Heart left ventricle (tissue), 16 donors: Measurements from ENCODE around the gene HOXB4. TPM values are rescaled to one million over a fixed set of nuclear protein-coding genes. Genes with fewer than 3 reads are reported as not detected.

Source experiments
- ATAC-seq, 4 donors: fragments of 200-7000 bp; cut with Tn5 transposase; one replicate each; pipeline ENCODE4 v1.9.1; 2020 to 2022; ENCODE audit warnings: moderate library complexity in 4 of 4, mild to moderate bottlenecking in 3 of 4, moderate number of reproducible peaks in 1 of 4
- DNase-seq, 5 donors: peaks; one replicate each; pipeline ENCODE4 v3.0.0-alpha.2; 2020
- H3K27ac ChIP-seq, 12 donors: fragments of 200-600 bp; sonication (generic) in 4 of 12; one replicate each; pipeline versions ENCODE4 v1.5.0 to v1.8.0; 2016 to 2022; ENCODE audit warnings: mild to moderate bottlenecking in 2 of 12
- H3K27me3 ChIP-seq, 9 donors: fragments of 200-600 bp; sonication (generic) in 2 of 9; one replicate each; pipeline versions ENCODE4 v1.5.1 to v1.8.0; 2016 to 2022; ENCODE audit warnings: mild to moderate bottlenecking in 3 of 9
- H3K36me3 ChIP-seq, 9 donors: fragments of 200-600 bp; sonication (generic) in 2 of 9; one replicate each; pipeline versions ENCODE4 v1.5.0 to v1.8.0; 2018 to 2022; ENCODE audit warnings: mild to moderate bottlenecking in 2 of 9
- H3K4me1 ChIP-seq, 12 donors: fragments of 200-600 bp; sonication (generic) in 4 of 12; one replicate each; pipeline versions ENCODE4 v1.5.0 to v1.8.0; 2016 to 2022; ENCODE audit warnings: mild to moderate bottlenecking in 3 of 12
- H3K4me3 ChIP-seq, 12 donors: fragments of 200-600 bp; sonication (generic) in 4 of 12; one replicate each; pipeline versions ENCODE4 v1.5.0 to v1.8.0; 2017 to 2022; ENCODE audit warnings: mild to moderate bottlenecking in 9 of 12, moderate library complexity in 4 of 12
- H3K9me3 ChIP-seq, 12 donors: fragments of 200-600 bp; sonication (generic) in 4 of 12; one replicate each; pipeline versions ENCODE4 v1.5.0 to v1.8.0; 2016 to 2022; ENCODE audit warnings: mild to moderate bottlenecking in 1 of 12
- CTCF ChIP-seq, 12 donors: fragments of 200-600 bp; sonication (generic) in 4 of 12; IDR thresholded peaks; one replicate each; pipeline versions ENCODE4 v1.5.0 to v1.8.0; 2018 to 2022; ENCODE audit warnings: antibody characterized with exemption in 12 of 12, mild to moderate bottlenecking in 5 of 12
- POLR2A ChIP-seq, 2 donors: fragments of 450-650 bp; IDR thresholded peaks; one replicate each; pipeline ENCODE4 v1.6.1; 2017; ENCODE audit warnings: antibody characterized with exemption in 2 of 2, mild to moderate bottlenecking in 2 of 2, moderate library complexity in 2 of 2
- WGBS, 4 donors: extraction: QIAGEN DNeasy Blood & Tissue Kit in 2 of 4; methylation state at CpG; one replicate each; pipeline versions ENCODE4 v1.1.5 to v1.1.7; 2013 to 2018; 5-methylcytosine and 5-hydroxymethylcytosine counted together
- intact Hi-C, 10 donors: fragments of 100-400 bp; cut with DNase I; formaldehyde crosslinking; loops; one replicate each; pipeline versions ENCODE4 v1.11.1 to v1.14.2; 2022
- polyA plus RNA-seq, 2 donors: library from polyadenylated mRNA; stranded (reverse); fragments of 200-250 nt; gene quantifications; one replicate each; pipeline ENCODE4 v1.2.3, GENCODE V29; 2013
- total RNA-seq, 9 donors: library from RNA; depleted of rRNA in 2 of 9; stranded (reverse); fragments of >200 nt in 2 of 9; fragmentation: NEBNext Ultra II Directional in 3 of 9; extraction: Animal tissue kit (Norgen Biotek cat#: 25700) in 3 of 9; gene quantifications; one replicate each; pipeline versions ENCODE4 v1.1.0 to v1.2.4, GENCODE V29; 2016 to 2023
- donor health status: ischemic (EF 13 %, LVEDD 7.1; RV severe dilation, severe dysfunction).
- donor health status: healthy with polysubstance abuse.
- donor health status: DM: no; HTN: yes; CAD: no.
- donor health status: DM: no; HTN: no; CAD: no.
- donor health status: ischemic (EF 25% LVEDD 6.9; RV normal size, moderate dysfunction).
- donor health status: ischemic (EF 25% LVEDD 5.7; RV mildly dilated, moderate dysfunction).
- donor health status: healthy.
- donor health status: DM: yes; HTN: yes; CAD: no.
- donor health status: ischemic (EF 35%, LVEDD 5.7; RV mildly dilated, moderate dysfunction).
- donor health status: nonischemic (EF 11% LVEDD 7.7; RV severe dilation, severe dysfunction).
- donor health status: DM: yes; HTN: yes; CAD: no.
- donor health status: PGD.
- donor health status: ischemic (EF 29% LVEDD 5.4; RV normal size, mild dysfunction).
- donor health status: nonischemic (EF 23%, LVEDD 6.1; RV moderate dilation, normal function).

HOXB4 gene
- total and polyA plus RNA-seq, 11 donors: 0.27 to 2.8 (median 0.59) TPM; not detected in 1

DNA sequence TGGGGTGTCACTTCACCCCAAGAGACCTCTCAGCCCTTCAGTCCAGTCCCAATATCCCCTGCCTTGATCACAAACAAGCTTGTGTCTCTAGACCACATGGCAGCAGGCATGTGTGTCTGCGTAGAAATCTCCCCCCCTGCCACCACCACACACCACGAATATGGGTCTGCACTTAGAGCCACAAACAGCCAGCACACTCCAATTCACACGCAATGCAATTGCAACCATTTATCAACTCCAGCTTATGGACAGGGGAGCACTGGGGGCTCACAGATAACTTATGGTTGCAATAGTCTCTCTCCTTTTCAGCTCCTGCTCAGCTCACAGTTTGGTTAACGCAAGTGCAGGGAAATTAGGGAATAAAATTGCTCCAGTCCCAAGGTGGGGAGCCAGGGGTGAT lies 45.4 kb upstream of the HOXB4 start:
- H3K27ac ChIP-seq: no peak overlapping the region
- no peaks in the 10 kb centered on the region for H3K9me3 ChIP-seq
- no peak for DNase-seq
- H3K4me3 ChIP-seq: no peak overlapping the region
- ATAC-seq: no peak
- 13 to 24% (median 17%) methylated on average over 4 of the region's 4 CpGs for WGBS, 4 donors
- no peaks in the 10 kb centered on the region for H3K36me3 ChIP-seq
- intact Hi-C loops: loop anchor here in 2 of 10 donors (5.0 to 10.0 kb wide), 2 partner anchors 271 to 459 kb away; no protein-coding TSS in a partner anchor
- H3K4me1 ChIP-seq: peaks cover 7 to 30% (median 21%) of the 10 kb centered on the region in 12 donors
- TF ChIP-seq CTCF (IDR thresholded peaks at IDR 0.05): no peak
- no peak for TF ChIP-seq POLR2A (IDR thresholded peaks at IDR 0.05)
- peaks cover 81 to 100% (median 99%) of the 10 kb centered on the region in 9 donors for H3K27me3 ChIP-seq

GRCh38 chr17:48622857-48623256 lies 44.7 kb upstream of the HOXB4 start:
- Histone ChIP-seq H3K27ac (no peak overlapping the region), H3K4me3 (no peak overlapping the region), H3K9me3 (no peaks in the 10 kb centered on the region), H3K36me3 (no peaks in the 10 kb centered on the region), H3K4me1 (peaks cover 7 to 36% (median 21%) of the 10 kb centered on the region in 12 donors), H3K27me3 (peaks cover 79 to 100% (median 99%) of the 10 kb centered on the region in 9 donors)
- TF ChIP-seq POLR2A (IDR thresholded peaks at IDR 0.05) (no peak), CTCF (IDR thresholded peaks at IDR 0.05) (no peak)
- DNase-seq (no peak), ATAC-seq (no peak)
- 11 to 20% (median 15%) methylated on average over 11 of the region's 11 CpGs for WGBS, 4 donors
- intact Hi-C loops: loop anchor here in 2 of 10 donors (5.0 to 10.0 kb wide), 2 partner anchors 271 to 458 kb away; no protein-coding TSS in a partner anchor

DNA sequence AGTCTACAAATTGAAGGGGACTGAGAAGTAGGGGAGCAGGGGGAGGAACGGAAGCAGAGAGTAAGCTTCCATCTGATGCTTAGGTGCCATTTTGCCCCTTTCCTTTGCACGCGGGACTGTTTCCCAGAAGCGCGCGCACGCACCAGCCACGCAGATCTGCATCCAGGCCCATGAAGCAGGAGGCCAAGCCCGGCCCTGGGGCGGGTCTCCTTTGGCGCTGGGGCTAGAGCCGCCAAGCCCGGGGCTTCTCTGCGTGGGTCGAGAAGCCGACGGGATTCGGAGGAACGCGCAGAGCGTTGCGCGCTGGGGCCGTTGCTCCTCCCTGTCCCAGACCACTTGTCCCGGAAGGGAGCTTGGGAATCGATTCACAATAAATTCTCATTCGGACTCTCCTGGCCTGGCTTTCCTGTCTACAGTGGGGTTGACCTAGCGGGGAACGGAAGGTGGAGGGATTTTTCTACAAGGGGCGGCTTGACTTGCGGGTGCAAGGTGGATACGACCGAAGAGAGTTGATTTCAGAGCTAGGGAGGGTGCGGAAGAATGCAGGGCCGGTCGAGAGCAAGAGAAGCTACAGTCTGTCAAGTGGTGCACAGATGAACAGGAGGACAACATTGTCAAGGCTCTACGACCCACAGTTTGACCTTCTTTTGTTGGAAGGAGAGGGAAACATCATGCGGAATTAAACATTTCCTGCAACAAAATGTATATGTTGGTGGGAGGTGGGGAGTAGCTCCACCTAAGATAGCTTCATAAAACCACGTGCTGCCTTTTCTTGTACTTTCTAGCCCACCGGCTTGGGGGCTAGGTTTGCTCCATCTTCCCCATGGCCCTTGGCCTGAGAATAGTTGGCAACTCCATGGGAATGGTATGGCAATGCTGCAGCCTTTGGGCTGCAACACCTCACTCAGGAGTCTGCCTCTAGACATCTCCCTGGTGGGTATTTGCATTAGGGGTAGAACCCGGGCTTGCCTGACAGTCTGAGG lies 43.6 kb upstream of the HOXB4 start:
- no peak for ATAC-seq
- H3K9me3 ChIP-seq: no peaks in the 10 kb centered on the region
- H3K36me3 ChIP-seq: no peaks in the 10 kb centered on the region
- 11 to 16% (median 14%) methylated on average over 41 of the region's 41 CpGs for WGBS, 4 donors
- TF ChIP-seq CTCF (IDR thresholded peaks at IDR 0.05): no peak
- no peak for TF ChIP-seq POLR2A (IDR thresholded peaks at IDR 0.05)
- H3K27me3 ChIP-seq: peaks cover 79 to 100% (median 99%) of the 10 kb centered on the region in 9 donors
- intact Hi-C loops: loop anchor here in 2 of 10 donors (5.0 to 10.0 kb wide), 2 partner anchors 269 to 457 kb away; no protein-coding TSS in a partner anchor
- H3K4me1 ChIP-seq: peaks cover 7 to 34% (median 19%) of the 10 kb centered on the region in 12 donors
- H3K4me3 ChIP-seq: no peak overlapping the region
- no peak for DNase-seq
- H3K27ac ChIP-seq: no peak overlapping the region
